Raji (cell line): ENCODE results near the gene ATP6V1E1.

Source experiments
- POLR2A ChIP-seq: IDR thresholded peaks from 2 replicates; pipeline ENCODE4 v1.6.1; 2011; ENCODE audit warnings: low read depth, low read length, control low read depth; ENCODE audit not compliant: insufficient read depth

The ATP6V1E1 gene

GRCh38 chr22:17575151-17575550, 53.4 kb downstream of the ATP6V1E1 start:
- no peak for TF ChIP-seq POLR2A

GRCh38 chr22:17570851-17571631, 57.5 kb downstream of the ATP6V1E1 start:
- TF ChIP-seq POLR2A: no peak

GRCh38 chr22:17569971-17570511, 58.5 kb downstream of the ATP6V1E1 start:
- TF ChIP-seq POLR2A: no peak

GRCh38 chr22:17566776-17567175, 61.8 kb downstream of the ATP6V1E1 start:
- TF ChIP-seq POLR2A: no peak

- TF ChIP-seq POLR2A: no peak
Observed at GRCh38 chr22:17563936-17564391, 64.6 kb downstream of the ATP6V1E1 start.

- TF ChIP-seq POLR2A: no peak
Observed at GRCh38 chr22:17562906-17563870, 65.4 kb downstream of the ATP6V1E1 start, which contains the start of gene SLC25A18. Gene SLC25A18, plus strand, starts transcription at chr22:17563498. Its CDS starts 16,447 bp downstream, at chr22:17579945.

GRCh38 chr22:17559188-17559587, 69.4 kb downstream of the ATP6V1E1 start:
- no peak for TF ChIP-seq POLR2A

GRCh38 chr22:17554814-17555213, 73.7 kb downstream of the ATP6V1E1 start:
- no peak for TF ChIP-seq POLR2A

- TF ChIP-seq POLR2A: no peak
Observed at GRCh38 chr22:17552737-17553136, 75.8 kb downstream of the ATP6V1E1 start.

- no peak for TF ChIP-seq POLR2A
Observed at GRCh38 chr22:17549655-17550054, 78.9 kb downstream of the ATP6V1E1 start.

GRCh38 chr22:17549183-17549582, 79.4 kb downstream of the ATP6V1E1 start:
- no peak for TF ChIP-seq POLR2A

- TF ChIP-seq POLR2A: no peak
Observed at GRCh38 chr22:17548756-17549035, 79.9 kb downstream of the ATP6V1E1 start.

GRCh38 chr22:17548010-17548755, 80.4 kb downstream of the ATP6V1E1 start:
- no peak for TF ChIP-seq POLR2A

GRCh38 chr22:17542452-17542851, 86.1 kb downstream of the ATP6V1E1 start:
- no peak for TF ChIP-seq POLR2A
